Adrenal gland (tissue), 5 donors: ENCODE measurements around the gene RTRAF.

Experiments used
- POLR2A ChIP-seq, 2 donors: fragments of 450-650 bp; IDR thresholded peaks; one replicate each; pipeline ENCODE4 v1.6.1; 2017; ENCODE audit warnings: antibody characterized with exemption in 2 of 2, mild to moderate bottlenecking in 2 of 2, moderate library complexity in 1 of 2
- TF ChIP-seq, protein P1 (sequence below), 6 experiments: fragments of 450-650 bp in 4 of 6; fragments of 200-600 bp in 2 of 6; sonication (generic) in 1 of 6; IDR thresholded peaks; 1 replicate in 5 of 6; 2 replicates in 1 of 6; pipeline versions ENCODE4 v1.5.1 to v1.8.0; 2016 to 2021; ENCODE audit warnings: antibody characterized with exemption in 6 of 6, mild to moderate bottlenecking in 2 of 6, moderate library complexity in 1 of 6
- donor health status: DM: no; HTN: no; CAD: no.

DNA sequence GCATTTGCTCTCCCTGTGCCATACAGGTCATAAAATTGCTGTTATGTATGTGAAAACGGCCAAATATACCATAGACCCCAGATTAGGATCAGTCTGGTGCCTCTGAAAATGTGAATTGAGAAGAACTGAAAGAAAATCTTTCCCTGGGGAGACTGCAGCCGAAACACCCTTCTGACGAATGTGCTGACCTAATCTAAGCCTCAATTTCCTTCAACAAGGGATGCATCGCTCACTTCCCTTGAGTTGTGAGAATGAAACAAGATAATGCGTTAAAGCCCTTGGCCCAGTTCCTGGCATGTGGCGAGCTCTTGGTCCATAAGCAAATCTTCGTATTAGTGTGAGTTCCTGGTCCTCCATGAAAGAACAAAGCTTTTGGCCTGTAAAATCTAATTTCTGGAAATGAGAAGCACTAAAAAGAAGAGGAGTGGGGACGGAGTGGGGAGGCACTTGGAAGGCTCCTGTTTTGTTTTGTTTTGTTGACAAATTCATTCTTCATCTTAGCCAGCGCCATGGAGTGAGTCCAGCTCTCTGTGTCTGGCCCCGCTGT, 49.5 kb upstream of the RTRAF start:
- TF ChIP-seq, protein P1, sequence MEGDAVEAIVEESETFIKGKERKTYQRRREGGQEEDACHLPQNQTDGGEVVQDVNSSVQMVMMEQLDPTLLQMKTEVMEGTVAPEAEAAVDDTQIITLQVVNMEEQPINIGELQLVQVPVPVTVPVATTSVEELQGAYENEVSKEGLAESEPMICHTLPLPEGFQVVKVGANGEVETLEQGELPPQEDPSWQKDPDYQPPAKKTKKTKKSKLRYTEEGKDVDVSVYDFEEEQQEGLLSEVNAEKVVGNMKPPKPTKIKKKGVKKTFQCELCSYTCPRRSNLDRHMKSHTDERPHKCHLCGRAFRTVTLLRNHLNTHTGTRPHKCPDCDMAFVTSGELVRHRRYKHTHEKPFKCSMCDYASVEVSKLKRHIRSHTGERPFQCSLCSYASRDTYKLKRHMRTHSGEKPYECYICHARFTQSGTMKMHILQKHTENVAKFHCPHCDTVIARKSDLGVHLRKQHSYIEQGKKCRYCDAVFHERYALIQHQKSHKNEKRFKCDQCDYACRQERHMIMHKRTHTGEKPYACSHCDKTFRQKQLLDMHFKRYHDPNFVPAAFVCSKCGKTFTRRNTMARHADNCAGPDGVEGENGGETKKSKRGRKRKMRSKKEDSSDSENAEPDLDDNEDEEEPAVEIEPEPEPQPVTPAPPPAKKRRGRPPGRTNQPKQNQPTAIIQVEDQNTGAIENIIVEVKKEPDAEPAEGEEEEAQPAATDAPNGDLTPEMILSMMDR (IDR thresholded peaks at IDR 0.05), result no peak
- no peak for TF ChIP-seq POLR2A (IDR thresholded peaks at IDR 0.05)
